MM.1S (cell line): ENCODE results near the gene ENTPD3.
A peak's percentile ranks its signal among the peaks of the same experiment; 100 is the strongest.

ENCODE experiments used
- DNase-seq: peaks from one replicate; pipeline ENCODE4 v3.0.0-alpha.2; 2015
- H2AFZ ChIP-seq: fragments of 300-600 bp; sonication (generic); 2 replicates; pipeline ENCODE4 v1.6.0; 2016; ENCODE audit warnings: antibody characterized with exemption, low read length
- H3F3A ChIP-seq: fragments of 300-600 bp; sonication (generic); 2 replicates; pipeline ENCODE4 v1.6.1; 2016; ENCODE audit warnings: mild to moderate bottlenecking, antibody characterized with exemption, low read length, moderate library complexity, mixed read lengths; ENCODE audit not compliant: insufficient read depth
- H3K27ac ChIP-seq: fragments of 300-600 bp; sonication (generic); 2 replicates; pipeline ENCODE4 v1.5.1; 2016; ENCODE audit warnings: mild to moderate bottlenecking, low read length
- H3K27me3 ChIP-seq: fragments of 300-600 bp; sonication (generic); replicated peaks from 2 replicates; pipeline ENCODE4 v1.6.0; 2016; ENCODE audit warnings: low read length; ENCODE audit not compliant: insufficient read depth
- H3K36me3 ChIP-seq: fragments of 300-600 bp; sonication (generic); replicated peaks from 2 replicates; pipeline ENCODE4 v1.6.1; 2016; ENCODE audit warnings: mild to moderate bottlenecking, low read length, mixed read lengths; ENCODE audit not compliant: insufficient read depth
- H3K4me1 ChIP-seq: fragments of 300-600 bp; sonication (generic); 2 replicates; pipeline ENCODE4 v1.6.1; 2016; ENCODE audit warnings: low read length, mixed read lengths
- H3K4me2 ChIP-seq: fragments of 300-600 bp; sonication (generic); 2 replicates; pipeline ENCODE4 v1.6.0; 2016; ENCODE audit warnings: low read depth, low read length
- H3K4me3 ChIP-seq: fragments of 300-600 bp; sonication (generic); 2 replicates; pipeline ENCODE4 v1.5.1; 2016; ENCODE audit warnings: low read length, mixed read lengths
- H3K79me2 ChIP-seq: fragments of 300-600 bp; sonication (generic); 2 replicates; pipeline ENCODE4 v1.6.1; 2016; ENCODE audit warnings: mixed run types, low read length, mixed read lengths
- H3K9ac ChIP-seq: fragments of 300-600 bp; sonication (generic); 2 replicates; pipeline ENCODE4 v1.6.1; 2016; ENCODE audit warnings: low read length, mixed read lengths
- H3K9me2 ChIP-seq: fragments of 300-600 bp; sonication (generic); replicated peaks from 2 replicates; pipeline ENCODE4 v1.6.1; 2016; ENCODE audit warnings: mild to moderate bottlenecking, low read length, mixed read lengths; ENCODE audit not compliant: insufficient read depth
- H3K9me3 ChIP-seq: fragments of 300-600 bp; sonication (generic); replicated peaks from 2 replicates; pipeline ENCODE4 v1.6.1; 2016; ENCODE audit warnings: mild to moderate bottlenecking, low read length, mixed read lengths; ENCODE audit not compliant: insufficient read depth
- H4K20me1 ChIP-seq: fragments of 300-600 bp; sonication (generic); 2 replicates; pipeline ENCODE4 v1.6.1; 2016; ENCODE audit warnings: mild to moderate bottlenecking, low read length, moderate library complexity, mixed read lengths; ENCODE audit not compliant: insufficient read depth
- EZH2 ChIP-seq: fragments of 300-600 bp; sonication (generic); optimal IDR thresholded peaks from 2 replicates; pipeline ENCODE3; 2017; ENCODE audit warnings: low read depth, mild to moderate bottlenecking, antibody characterized with exemption, low read length, mixed read lengths
- EZH2phosphoT487 ChIP-seq: fragments of 300-600 bp; sonication (generic); IDR thresholded peaks from 2 replicates; pipeline ENCODE4 v1.6.1; 2018; ENCODE audit warnings: antibody characterized with exemption, low read length
- TF ChIP-seq, protein P1 (sequence below): fragments of 300-600 bp; sonication (generic); IDR thresholded peaks from 2 replicates; pipeline ENCODE4 v1.5.1; 2016; ENCODE audit warnings: antibody characterized with exemption, low read length, mixed read lengths

ENTPD3 gene

DNA sequence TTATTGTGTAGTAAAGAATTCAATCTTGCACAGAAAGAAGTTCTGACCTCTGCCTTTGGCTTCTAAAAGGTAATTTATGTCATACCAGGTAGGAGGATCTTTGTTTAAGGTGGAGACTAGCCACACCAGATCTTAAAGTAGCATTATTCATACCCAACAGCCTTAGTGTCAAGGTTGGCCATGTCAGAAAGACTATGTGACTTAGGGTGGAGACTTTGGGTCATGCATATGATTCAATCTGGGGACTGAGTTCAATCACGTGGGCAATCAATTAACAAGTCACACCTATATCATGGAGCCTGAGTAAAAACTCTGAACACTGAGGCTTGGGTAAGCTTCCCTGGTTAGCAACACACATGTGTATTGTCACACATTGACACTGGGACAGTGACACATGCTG is 28.5 kb upstream of the ENTPD3 start:
- Histone ChIP-seq H3K36me3 (no peaks in the 10 kb centered on the region), H3K9ac (no peak overlapping the region), H3K4me2 (no peak overlapping the region), H3K4me3 (no peak overlapping the region), H3K79me2 (no peaks in the 10 kb centered on the region), H3K27ac (no peak overlapping the region), H3F3A (no peaks in the 10 kb centered on the region), H3K9me3 (no peaks in the 10 kb centered on the region), H3K9me2 (no peaks in the 10 kb centered on the region), H3K27me3 (no peaks in the 10 kb centered on the region), H4K20me1 (no peaks in the 10 kb centered on the region), H2AFZ (no peak overlapping the region), H3K4me1 (no peaks in the 10 kb centered on the region)
- TF ChIP-seq, protein P1, sequence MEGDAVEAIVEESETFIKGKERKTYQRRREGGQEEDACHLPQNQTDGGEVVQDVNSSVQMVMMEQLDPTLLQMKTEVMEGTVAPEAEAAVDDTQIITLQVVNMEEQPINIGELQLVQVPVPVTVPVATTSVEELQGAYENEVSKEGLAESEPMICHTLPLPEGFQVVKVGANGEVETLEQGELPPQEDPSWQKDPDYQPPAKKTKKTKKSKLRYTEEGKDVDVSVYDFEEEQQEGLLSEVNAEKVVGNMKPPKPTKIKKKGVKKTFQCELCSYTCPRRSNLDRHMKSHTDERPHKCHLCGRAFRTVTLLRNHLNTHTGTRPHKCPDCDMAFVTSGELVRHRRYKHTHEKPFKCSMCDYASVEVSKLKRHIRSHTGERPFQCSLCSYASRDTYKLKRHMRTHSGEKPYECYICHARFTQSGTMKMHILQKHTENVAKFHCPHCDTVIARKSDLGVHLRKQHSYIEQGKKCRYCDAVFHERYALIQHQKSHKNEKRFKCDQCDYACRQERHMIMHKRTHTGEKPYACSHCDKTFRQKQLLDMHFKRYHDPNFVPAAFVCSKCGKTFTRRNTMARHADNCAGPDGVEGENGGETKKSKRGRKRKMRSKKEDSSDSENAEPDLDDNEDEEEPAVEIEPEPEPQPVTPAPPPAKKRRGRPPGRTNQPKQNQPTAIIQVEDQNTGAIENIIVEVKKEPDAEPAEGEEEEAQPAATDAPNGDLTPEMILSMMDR = no peak
- TF ChIP-seq EZH2phosphoT487 (no peak), EZH2 (no peak)
- no peak for DNase-seq

- H3K9me3 ChIP-seq = no peaks in the 10 kb centered on the region
- H3K4me2 ChIP-seq = no peak overlapping the region
- H3K27ac ChIP-seq = no peak overlapping the region
- H3K9me2 ChIP-seq = no peaks in the 10 kb centered on the region
- peaks cover 12% of the 10 kb centered on the region for H3K4me1 ChIP-seq
- no peaks in the 10 kb centered on the region for H3K36me3 ChIP-seq
- no peaks in the 10 kb centered on the region for H3K27me3 ChIP-seq
- no peak overlapping the region for H3K4me3 ChIP-seq
- H3K9ac ChIP-seq = no peak overlapping the region
- TF ChIP-seq EZH2phosphoT487 (no peak), EZH2 (no peak)
- TF ChIP-seq, protein P1 = no peak
- no peaks in the 10 kb centered on the region for H4K20me1 ChIP-seq
- no peaks in the 10 kb centered on the region for H3F3A ChIP-seq
- no peak overlapping the region for H2AFZ ChIP-seq
- H3K79me2 ChIP-seq = no peaks in the 10 kb centered on the region
- no peak for DNase-seq
Observed at GRCh38 chr3:40363674-40364073, 23.3 kb upstream of the ENTPD3 start.

DNA sequence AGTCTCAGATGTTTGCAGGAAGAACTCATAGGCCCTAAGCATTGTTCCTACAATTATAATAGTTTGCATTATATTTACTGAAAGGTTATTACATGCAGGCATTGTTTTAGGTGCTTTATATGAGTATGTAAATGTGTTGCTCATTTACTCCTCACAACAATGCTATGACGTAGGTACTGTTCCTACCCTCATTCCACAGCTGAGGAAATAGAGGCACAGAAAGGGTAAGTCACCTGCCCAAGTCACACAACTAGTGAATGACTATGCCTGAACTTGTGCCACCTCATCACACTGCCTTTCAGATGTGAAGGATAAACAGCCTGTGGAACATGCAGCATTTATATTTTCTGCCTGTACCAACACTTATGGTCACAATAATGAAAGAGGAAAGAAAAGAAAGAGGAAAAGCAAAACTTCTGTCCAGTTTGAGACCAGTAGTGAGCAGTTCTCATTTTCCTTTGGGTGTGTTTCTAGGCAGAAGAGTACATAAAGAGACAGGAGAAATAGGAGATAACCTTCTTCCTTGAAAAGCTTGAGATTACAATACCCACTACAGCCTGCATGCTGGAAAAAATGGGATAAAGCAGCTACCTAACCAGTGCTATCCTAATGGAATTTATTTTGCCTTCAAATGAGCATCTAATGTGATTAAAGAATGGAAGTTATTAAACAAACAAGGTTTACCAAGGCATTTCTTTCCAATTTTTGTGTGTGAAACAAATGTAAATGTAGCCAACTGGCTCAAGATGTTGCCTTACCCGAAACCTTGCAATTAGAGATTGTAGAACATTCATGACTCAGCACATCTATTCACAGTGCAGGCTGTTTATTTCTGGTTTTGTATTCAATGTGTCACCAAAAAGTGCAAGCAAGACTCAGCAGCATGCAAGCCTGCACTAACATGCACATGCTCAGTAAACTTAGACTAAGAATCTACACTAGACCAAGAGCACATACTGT is 20.5 kb upstream of the ENTPD3 start:
- DNase-seq = peak; percentile 70
- H3K27ac ChIP-seq = no peak overlapping the region
- H3K4me3 ChIP-seq = no peak overlapping the region
- H3F3A ChIP-seq = no peaks in the 10 kb centered on the region
- no peaks in the 10 kb centered on the region for H3K9me2 ChIP-seq
- peak overlapping the region; percentile 19; the same call in 1 of the 2 replicates for H3K4me2 ChIP-seq
- TF ChIP-seq EZH2phosphoT487 (no peak), EZH2 (no peak)
- TF ChIP-seq, protein P1 = no peak
- peaks cover 12% of the 10 kb centered on the region for H3K4me1 ChIP-seq
- H3K9ac ChIP-seq = no peak overlapping the region
- no peaks in the 10 kb centered on the region for H3K79me2 ChIP-seq
- H2AFZ ChIP-seq = no peak overlapping the region
- no peaks in the 10 kb centered on the region for H3K9me3 ChIP-seq
- H3K36me3 ChIP-seq = no peaks in the 10 kb centered on the region
- H4K20me1 ChIP-seq = no peaks in the 10 kb centered on the region
- H3K27me3 ChIP-seq = no peaks in the 10 kb centered on the region
